A549 (cell line): ENCODE results near the gene PLA2G4A. TPM values are rescaled to one million over a fixed set of nuclear protein-coding genes. Genes with fewer than 3 reads are reported as not detected.

Source experiments
- ATAC-seq, 2 experiments: fragments of 200-7000 bp in 1 of 2; fragments of >200 bp in 1 of 2; cut with Nextera tagmentation in 1 of 2; cut with Tn5 transposase in 1 of 2; 3 replicates each; pipeline versions ENCODE4 v1.8.0 to v1.9.1; 2018 to 2020; ENCODE audit warnings: mild to moderate bottlenecking in 1 of 2, moderate library complexity in 1 of 2
- CTCF ChIA-PET: fragments of 300-600 bp; sonication (Branson Sonifier 250); formaldehyde crosslinking; extraction: SDS; loops from one replicate; lab custom pipeline; 2021; ENCODE audit warnings: antibody characterized with exemption, inconsistent platforms; lab: Yijun Ruan, JAX
- POLR2A ChIA-PET: fragments of 350-600 bp; formaldehyde crosslinking; extraction: SDS; loops from one replicate; lab custom pipeline; 2021; ENCODE audit warnings: antibody characterized with exemption, inconsistent platforms; lab: Yijun Ruan, JAX
- DNase-seq, 2 experiments: peaks; one replicate each; pipeline versions ENCODE4 v3.0.0 to v3.0.0-alpha.2; 2011 to 2016; ENCODE audit warnings: low read depth in 1 of 2, low spot score in 1 of 2
- FAIRE-seq: peaks from 2 replicates; lab custom pipeline; 2011; peaks lifted over from hg19 to GRCh38; lab: Jason Lieb, UNC
- H3K27ac ChIP-seq, 2 experiments: fragments of >200 bp; sonication (Bioruptor Twin); formaldehyde crosslinking; 3 replicates each; pipeline ENCODE4 v1.5.1; 2016 to 2017
- H3K4me1 ChIP-seq: fragments of >200 bp; sonication (Bioruptor Twin); formaldehyde crosslinking; 3 replicates; pipeline ENCODE4 v1.6.1; 2016
- H3K4me2 ChIP-seq: fragments of >200 bp; sonication (Bioruptor Twin); formaldehyde crosslinking; 3 replicates; pipeline ENCODE4 v1.6.1; 2016
- H3K4me3 ChIP-seq: fragments of >200 bp; sonication (Bioruptor Twin); formaldehyde crosslinking; 3 replicates; pipeline ENCODE4 v1.5.1; 2016
- H3K9me3 ChIP-seq: fragments of >200 bp; sonication (Bioruptor Twin); formaldehyde crosslinking; 3 replicates; pipeline ENCODE4 v1.6.1; 2016
- BCL3 ChIP-seq: fragments of >200 bp; sonication (Bioruptor Twin); formaldehyde crosslinking; IDR thresholded peaks from 3 replicates; pipeline ENCODE4 v1.6.1; 2016
- CBX8 ChIP-seq: fragments of 200-600 bp; sonication (generic); IDR thresholded peaks from 2 replicates; pipeline ENCODE4 v1.6.1; 2016
- CHD4 ChIP-seq: fragments of 200-600 bp; sonication (generic); IDR thresholded peaks from 2 replicates; pipeline ENCODE4 v1.6.1; 2016; ENCODE audit warnings: antibody characterized with exemption, mild to moderate bottlenecking, borderline replicate concordance
- E2F6 ChIP-seq: IDR thresholded peaks from 2 replicates; pipeline ENCODE4 v1.6.1; 2012; ENCODE audit warnings: low read depth, borderline replicate concordance
- GATA3 ChIP-seq: IDR thresholded peaks from 2 replicates; pipeline ENCODE4 v1.6.1; 2012; ENCODE audit warnings: borderline replicate concordance
- HDAC2 ChIP-seq: fragments of 200-600 bp; sonication (generic); IDR thresholded peaks from 2 replicates; pipeline ENCODE4 v1.6.1; 2016
- HEYL ChIP-seq: fragments of 250-450 bp; sonication (Bioruptor Pico); IDR thresholded peaks from 2 replicates; pipeline ENCODE4 v1.8.0; 2021; ENCODE audit warnings: mild to moderate bottlenecking, moderate library complexity
- HOXA7 ChIP-seq: fragments of 250-450 bp; sonication (Bioruptor Pico); IDR thresholded peaks from 2 replicates; pipeline ENCODE4 v1.5.0; 2020; ENCODE audit warnings: mild to moderate bottlenecking, moderate library complexity
- JUN ChIP-seq, 2 experiments: fragments of >200 bp; sonication (Bioruptor Twin); formaldehyde crosslinking; IDR thresholded peaks; 2 replicates in 1 of 2; 3 replicates in 1 of 2; pipeline ENCODE4 v1.6.1; 2016 to 2017
- KDM1A ChIP-seq: fragments of 200-600 bp; sonication (generic); IDR thresholded peaks from 2 replicates; pipeline ENCODE4 v1.6.1; 2016; ENCODE audit warnings: low read depth, mild to moderate bottlenecking
- MAFK ChIP-seq: fragments of 450-650 bp; IDR thresholded peaks from 2 replicates; pipeline ENCODE4 v1.6.1; 2014; ENCODE audit not compliant: partially characterized antibody
- MAZ ChIP-seq: fragments of 150-350 bp; IDR thresholded peaks from 2 replicates; pipeline ENCODE4 v1.6.1; 2014; ENCODE audit warnings: antibody characterized with exemption, low read depth, low read length, borderline replicate concordance
- MYC ChIP-seq: IDR thresholded peaks from 2 replicates; pipeline ENCODE4 v1.6.1; 2012; ENCODE audit warnings: mild to moderate bottlenecking, inconsistent platforms, low read length, improper control_type of control experiment, borderline replicate concordance
- POLR2A ChIP-seq: IDR thresholded peaks from 2 replicates; pipeline ENCODE4 v1.6.1; 2012; ENCODE audit warnings: mild to moderate bottlenecking, low read length
- REST ChIP-seq: fragments of 200-600 bp; sonication (generic); IDR thresholded peaks from 2 replicates; pipeline ENCODE4 v1.6.1; 2016; ENCODE audit warnings: antibody characterized with exemption, mild to moderate bottlenecking, moderate library complexity
- RFX5 ChIP-seq: fragments of 450-650 bp; IDR thresholded peaks from 2 replicates; pipeline ENCODE4 v1.7.1; 2014; ENCODE audit warnings: antibody characterized with exemption, mild to moderate bottlenecking, moderate library complexity
- ZC3H11A ChIP-seq: fragments of 450-650 bp; IDR thresholded peaks from 2 replicates; pipeline ENCODE4 v1.6.1; 2014; ENCODE audit warnings: antibody characterized with exemption, mild to moderate bottlenecking
- ZFP36 ChIP-seq: fragments of 450-650 bp; IDR thresholded peaks from 2 replicates; pipeline ENCODE4 v1.6.1; 2014; ENCODE audit warnings: borderline replicate concordance; ENCODE audit not compliant: partially characterized antibody
- WGBS: methylation state at CpG from one replicate; pipeline ENCODE4 v1.1.6; 2017; ENCODE audit errors: missing lambda C conversion rate; 5-methylcytosine and 5-hydroxymethylcytosine counted together
- polyA plus RNA-seq, 4 experiments: library from polyadenylated mRNA; depleted of rRNA in 3 of 4; stranded (reverse); fragments of >200 nt; fragmentation: RNase III in 1 of 4; extraction: RNeasy Plus Mini Kit Qiagen cat#74134 plus additional on column Dnase treatment in 1 of 4; gene quantifications; 2 replicates in 3 of 4; 3 replicates in 1 of 4; pipeline ENCODE4 v1.2.3, GENCODE V29; 2011 to 2017
- TF ChIP-seq, protein P1 (sequence below): fragments of 250-450 bp; sonication (Bioruptor Pico); IDR thresholded peaks from 2 replicates; pipeline ENCODE4 v1.5.0; 2021; ENCODE audit warnings: mild to moderate bottlenecking, moderate library complexity, borderline replicate concordance

Gene PLA2G4A
- polyA plus RNA-seq, 2 of the 4 experiments (the other 2 are of a cell fraction): 26.3 to 80.4 TPM

DNA sequence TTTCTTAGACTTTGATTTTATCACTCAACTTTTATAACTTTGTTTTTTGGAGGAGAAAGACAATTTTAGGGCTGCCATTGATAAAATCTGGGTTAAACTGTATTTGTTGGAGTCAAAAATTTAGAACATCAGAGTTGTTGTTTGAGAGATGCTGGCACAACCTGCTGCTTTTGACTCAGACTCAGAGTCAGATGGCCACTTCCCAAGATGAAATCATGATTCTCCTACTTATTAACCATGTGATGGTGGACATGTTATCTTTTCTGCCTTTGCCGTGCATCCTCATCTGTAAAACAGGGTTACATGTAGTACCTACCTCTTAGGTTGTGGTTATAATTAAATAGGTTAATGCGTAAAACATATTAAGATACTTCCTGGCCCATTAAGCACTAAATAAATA, 71.2 kb downstream of the PLA2G4A start:
- H3K4me3 ChIP-seq: no peak overlapping the region
- POLR2A ChIA-PET: no interaction called here
- no peak for ATAC-seq

DNA sequence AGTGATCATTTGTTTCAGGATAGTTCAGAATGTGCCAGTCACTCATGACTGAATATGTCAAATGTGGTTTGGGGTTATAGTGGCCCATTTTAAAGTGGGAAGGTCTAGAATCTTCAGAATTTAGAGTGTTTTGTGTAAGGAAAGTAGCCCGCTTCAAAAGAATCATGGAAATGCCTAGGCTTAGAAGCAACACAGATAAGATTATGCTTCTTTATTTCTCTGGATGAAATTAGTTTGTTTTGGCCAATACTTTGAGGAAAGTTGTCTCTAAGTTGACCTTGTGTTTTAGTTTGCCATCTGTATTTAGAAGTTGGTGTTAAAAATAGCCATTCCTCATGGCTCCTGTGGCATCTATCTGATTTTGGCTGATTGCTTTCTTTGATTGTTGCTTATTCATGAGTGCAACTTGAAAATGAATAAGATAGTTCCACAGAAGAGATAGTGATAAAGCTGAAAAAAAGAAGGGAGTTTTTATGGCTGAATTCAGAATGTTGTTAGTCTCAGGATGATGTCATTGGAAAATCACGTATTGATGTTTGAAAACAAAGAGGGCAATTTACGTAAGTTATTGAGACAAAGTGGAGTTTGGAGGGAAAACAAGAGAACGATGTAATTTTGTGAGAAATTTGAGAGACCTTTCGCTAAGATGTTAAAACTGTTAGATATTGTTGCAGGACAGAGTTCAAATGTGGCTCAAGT, 71.9 kb downstream of the PLA2G4A start:
- CTCF ChIA-PET: no interaction called here
- POLR2A ChIA-PET: no interaction called here
- Histone ChIP-seq H3K27ac (no peak overlapping the region), H3K9me3 (no peaks in the 10 kb centered on the region), H3K4me1 (peaks cover 12% of the 10 kb centered on the region)
- FAIRE-seq (no peak), DNase-seq (no peak)
- WGBS: 90% methylated on average over 5 of the region's 5 CpGs
- TF ChIP-seq ZC3H11A: no peak
- TF ChIP-seq MAFK: no peak
- no peak for TF ChIP-seq MYC
- no peak for TF ChIP-seq REST
- TF ChIP-seq HEYL (CRISPR knock-in tag): no peak
- no peak for TF ChIP-seq HOXA7 (CRISPR knock-in tag)
- no peak for TF ChIP-seq E2F6
- TF ChIP-seq CBX8: no peak
- TF ChIP-seq GATA3: no peak
- no peak for TF ChIP-seq JUN (IDR thresholded peaks at IDR 0.05)
- no peak for TF ChIP-seq KDM1A
- TF ChIP-seq BCL3: no peak
- TF ChIP-seq HDAC2: no peak
- TF ChIP-seq, all 56 proteins: peak for 0
- Histone ChIP-seq H3K4me2 (no peak overlapping the region), H3K4me3 (no peak overlapping the region)
- no peak for ATAC-seq

More for the DNA sequence above, 71.2 kb downstream of the PLA2G4A start:
- Histone ChIP-seq H3K4me2 (no peak overlapping the region), H3K27ac (no peak overlapping the region), H3K9me3 (no peaks in the 10 kb centered on the region), H3K4me1 (peaks cover 12% of the 10 kb centered on the region)
- TF ChIP-seq, protein P1, sequence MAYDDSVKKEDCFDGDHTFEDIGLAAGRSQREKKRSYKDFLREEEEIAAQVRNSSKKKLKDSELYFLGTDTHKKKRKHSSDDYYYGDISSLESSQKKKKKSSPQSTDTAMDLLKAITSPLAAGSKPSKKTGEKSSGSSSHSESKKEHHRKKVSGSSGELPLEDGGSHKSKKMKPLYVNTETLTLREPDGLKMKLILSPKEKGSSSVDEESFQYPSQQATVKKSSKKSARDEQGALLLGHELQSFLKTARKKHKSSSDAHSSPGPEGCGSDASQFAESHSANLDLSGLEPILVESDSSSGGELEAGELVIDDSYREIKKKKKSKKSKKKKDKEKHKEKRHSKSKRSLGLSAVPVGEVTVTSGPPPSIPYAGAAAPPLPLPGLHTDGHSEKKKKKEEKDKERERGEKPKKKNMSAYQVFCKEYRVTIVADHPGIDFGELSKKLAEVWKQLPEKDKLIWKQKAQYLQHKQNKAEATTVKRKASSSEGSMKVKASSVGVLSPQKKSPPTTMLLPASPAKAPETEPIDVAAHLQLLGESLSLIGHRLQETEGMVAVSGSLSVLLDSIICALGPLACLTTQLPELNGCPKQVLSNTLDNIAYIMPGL (CRISPR knock-in tag): no peak
- TF ChIP-seq CHD4: no peak
- TF ChIP-seq GATA3: no peak
- TF ChIP-seq REST: no peak
- TF ChIP-seq MAZ: no peak
- TF ChIP-seq POLR2A: no peak
- TF ChIP-seq RFX5: no peak
- no peak for TF ChIP-seq ZFP36
- WGBS: 94% methylated on average over 2 of the region's 2 CpGs
- FAIRE-seq (no peak), DNase-seq (no peak)
- CTCF ChIA-PET: no interaction called here
